GM19193 (cell line): ENCODE measurements around the gene NMRK1.

Source experiments
- POLR2A ChIP-seq: IDR thresholded peaks from 4 replicates; pipeline ENCODE4 v1.6.1; 2011; ENCODE audit not compliant: insufficient read depth, insufficient read length; ENCODE audit errors: extremely low read depth

NMRK1 gene

GRCh38 chr9:75087824-75088645 lies at the start of gene NMRK1, which contains the start of gene OSTF1:
Gene NMRK1 (minus strand): TSS chr9:75088155. CDS start chr9:75083115, 5,040 bp downstream.
Gene OSTF1 (plus strand): TSS chr9:75088514. CDS start chr9:75088693, 179 bp downstream.
- peak; percentile 88 for TF ChIP-seq POLR2A

GRCh38 chr9:75134495-75134894 lies 46.5 kb upstream of the NMRK1 start:
- TF ChIP-seq POLR2A: no peak

GRCh38 chr9:75133396-75133795 lies 45.4 kb upstream of the NMRK1 start:
- no peak for TF ChIP-seq POLR2A

GRCh38 chr9:75132244-75132643 lies 44.3 kb upstream of the NMRK1 start:
- no peak for TF ChIP-seq POLR2A

GRCh38 chr9:75131700-75132099 lies 43.7 kb upstream of the NMRK1 start:
- no peak for TF ChIP-seq POLR2A

GRCh38 chr9:75130621-75131230 lies 42.8 kb upstream of the NMRK1 start:
- no peak for TF ChIP-seq POLR2A

GRCh38 chr9:75130172-75130571 lies 42.2 kb upstream of the NMRK1 start:
- TF ChIP-seq POLR2A: no peak

GRCh38 chr9:75128535-75128934 lies 40.6 kb upstream of the NMRK1 start:
- TF ChIP-seq POLR2A: no peak

GRCh38 chr9:75123696-75124095 lies 35.7 kb upstream of the NMRK1 start:
- no peak for TF ChIP-seq POLR2A

GRCh38 chr9:75121914-75122558 lies 34.1 kb upstream of the NMRK1 start:
- TF ChIP-seq POLR2A: no peak

- TF ChIP-seq POLR2A: no peak
Measured at GRCh38 chr9:75120686-75121085, 32.7 kb upstream of the NMRK1 start.

- TF ChIP-seq POLR2A: no peak
Measured at GRCh38 chr9:75117564-75117963, 29.6 kb upstream of the NMRK1 start.

GRCh38 chr9:75116306-75116705 lies 28.4 kb upstream of the NMRK1 start:
- no peak for TF ChIP-seq POLR2A

- no peak for TF ChIP-seq POLR2A
Measured at GRCh38 chr9:75112789-75113188, 24.8 kb upstream of the NMRK1 start.

GRCh38 chr9:75111019-75111622 lies 23.2 kb upstream of the NMRK1 start:
- no peak for TF ChIP-seq POLR2A

- TF ChIP-seq POLR2A: no peak
Measured at GRCh38 chr9:75109210-75109839, 21.4 kb upstream of the NMRK1 start.

GRCh38 chr9:75108571-75108970 lies 20.6 kb upstream of the NMRK1 start:
- no peak for TF ChIP-seq POLR2A
